ENCODE measurements around the gene ELF5.

GRCh38 chr11:34510673-34511072 lies 2.9 kb downstream of the ELF5 start:
- TF ChIP-seq POLR2A (IDR thresholded peaks at IDR 0.05): no peak
- TF ChIP-seq CTCF (IDR thresholded peaks at IDR 0.05): no peak
